ENCODE measurements around the gene DIP2A. TPM values are rescaled to one million over a fixed set of nuclear protein-coding genes. Genes with fewer than 3 reads are reported as not detected.

Gene DIP2A
- 28.6 and 38.4 TPM in 2 replicates for total RNA-seq

GRCh38 chr21:46458315-46459023 is at the start of gene DIP2A:
TSS of gene DIP2A (plus strand) at chr21:46458891. CDS start at chr21:46459132, 241 bp downstream.

GRCh38 chr21:46604975-46605766 is 146.5 kb downstream of the DIP2A start, which contains the start of gene S100B:
TSS of gene S100B (minus strand) at chr21:46605082. CDS start at chr21:46602415, 2,667 bp downstream.

Other genes starting within 250 kb of the DIP2A start
- gene LSS, start 230.1 kb upstream of the DIP2A start, total RNA-seq: 233 and 321 TPM in 2 replicates
- gene MCM3AP, start 173.3 kb upstream of the DIP2A start, total RNA-seq: 91.8 and 100 TPM in 2 replicates
- gene YBEY, start 172.5 kb upstream of the DIP2A start, total RNA-seq: 14.4 and 21.1 TPM in 2 replicates
- 3.0 and 8.9 TPM in 2 replicates for gene C21orf58, start 135.0 kb upstream of the DIP2A start, total RNA-seq
- 25.8 and 39.7 TPM in 2 replicates for gene PCNT, start 134.7 kb upstream of the DIP2A start, total RNA-seq
- gene S100B, start 146.2 kb downstream of the DIP2A start, total RNA-seq: 0.29 TPM in 1 of 2 replicates, not detected in the other
- gene PRMT2, start 176.8 kb downstream of the DIP2A start, total RNA-seq: 182 and 196 TPM in 2 replicates

All from smooth muscle cell of trachea (primary cell).